Ectodermal cell (in vitro differentiated cells): ENCODE data around the gene INPPL1.

Experiments
- H3K27ac ChIP-seq: 2 replicates; pipeline ENCODE4 v1.7.0; 2013; ENCODE audit warnings: mild to moderate bottlenecking, low read depth, low read length; ENCODE audit not compliant: insufficient read depth, poor library complexity, severe bottlenecking
- H3K27me3 ChIP-seq: 2 replicates; pipeline ENCODE4 v1.7.0; 2013; ENCODE audit warnings: mild to moderate bottlenecking, low read length; ENCODE audit not compliant: insufficient read depth, control insufficient read depth, poor library complexity, severe bottlenecking
- H3K36me3 ChIP-seq: one replicate; pipeline ENCODE4 v1.7.0; 2013; ENCODE audit warnings: low read length; ENCODE audit not compliant: control insufficient read depth, insufficient read depth
- H3K4me1 ChIP-seq: one replicate; pipeline ENCODE4 v1.7.0; 2013; ENCODE audit warnings: low read length; ENCODE audit not compliant: control insufficient read depth, insufficient read depth
- H3K4me3 ChIP-seq: 2 replicates; pipeline ENCODE4 v1.7.0; 2013; ENCODE audit warnings: low read depth, low read length, control low read depth; ENCODE audit not compliant: insufficient read depth
- H3K9me3 ChIP-seq: 2 replicates; pipeline ENCODE4 v1.7.0; 2013; ENCODE audit warnings: mild to moderate bottlenecking, low read length, moderate library complexity; ENCODE audit not compliant: control insufficient read depth
- WGBS, 2 experiments: methylation state at CpG; one replicate each; pipeline ENCODE4 v1.1.7; 2013; ENCODE audit warnings: missing lambda C conversion rate in 2 of 2; 5-methylcytosine and 5-hydroxymethylcytosine counted together

Gene INPPL1

GRCh38 chr11:72244361-72245262 is 20.0 kb downstream of the INPPL1 start:
- Histone ChIP-seq H3K4me3 (peak overlapping the region; percentile 48), H3K4me1 (peaks cover 12% of the 10 kb centered on the region), H3K36me3 (no peaks in the 10 kb centered on the region), H3K27me3 (peaks cover 91% of the 10 kb centered on the region), H3K27ac (no peak overlapping the region), H3K9me3 (no peaks in the 10 kb centered on the region)
- 2% methylated on average over 46 of the region's 46 CpGs for WGBS, 2 experiments

GRCh38 chr11:72245263-72245816 is 20.8 kb downstream of the INPPL1 start:
- no peak overlapping the region for H3K4me3 ChIP-seq
- WGBS, 2 experiments, result 16 to 17% methylated on average over 19 of the region's 19 CpGs
- H3K4me1 ChIP-seq, result peaks cover 11% of the 10 kb centered on the region
- no peaks in the 10 kb centered on the region for H3K36me3 ChIP-seq
- H3K27ac ChIP-seq, result no peak overlapping the region
- no peaks in the 10 kb centered on the region for H3K9me3 ChIP-seq
- H3K27me3 ChIP-seq, result peaks cover 84% of the 10 kb centered on the region

GRCh38 chr11:72247584-72247983 is 23.0 kb downstream of the INPPL1 start:
- H3K4me3 ChIP-seq, result no peak overlapping the region
- H3K36me3 ChIP-seq, result no peaks in the 10 kb centered on the region
- H3K4me1 ChIP-seq, result peaks cover 11% of the 10 kb centered on the region
- H3K27ac ChIP-seq, result no peak overlapping the region
- no peaks in the 10 kb centered on the region for H3K9me3 ChIP-seq
- WGBS, 2 experiments, result 50 to 72% methylated on average over 2 of the region's 2 CpGs
- H3K27me3 ChIP-seq, result peaks cover 61% of the 10 kb centered on the region

- Histone ChIP-seq H3K36me3 (no peaks in the 10 kb centered on the region), H3K9me3 (peaks cover 2% of the 10 kb centered on the region), H3K27ac (no peak overlapping the region), H3K27me3 (peaks cover 37% of the 10 kb centered on the region), H3K4me3 (no peak overlapping the region), H3K4me1 (peaks cover 6% of the 10 kb centered on the region)
- 92 to 93% methylated on average over 5 of the region's 5 CpGs for WGBS, 2 experiments
Measured at GRCh38 chr11:72249961-72250360, 25.4 kb downstream of the INPPL1 start.

- 92 to 93% methylated on average over 24 of the region's 24 CpGs for WGBS, 2 experiments
- H3K4me1 ChIP-seq, result no peaks in the 10 kb centered on the region
- no peaks in the 10 kb centered on the region for H3K36me3 ChIP-seq
- H3K27me3 ChIP-seq, result peaks cover 28% of the 10 kb centered on the region
- no peak overlapping the region for H3K27ac ChIP-seq
- H3K9me3 ChIP-seq, result peaks cover 2% of the 10 kb centered on the region
- no peak overlapping the region for H3K4me3 ChIP-seq
Measured at GRCh38 chr11:72250661-72251464, 26.3 kb downstream of the INPPL1 start.

- 87 to 90% methylated on average over 5 of the region's 5 CpGs for WGBS, 2 experiments
- no peaks in the 10 kb centered on the region for H3K4me1 ChIP-seq
- peaks cover 21% of the 10 kb centered on the region for H3K27me3 ChIP-seq
- H3K27ac ChIP-seq, result no peak overlapping the region
- H3K9me3 ChIP-seq, result peaks cover 2% of the 10 kb centered on the region
- H3K4me3 ChIP-seq, result no peak overlapping the region
- no peaks in the 10 kb centered on the region for H3K36me3 ChIP-seq
Measured at GRCh38 chr11:72251614-72252013, 27.0 kb downstream of the INPPL1 start.

GRCh38 chr11:72253392-72253791 is 28.8 kb downstream of the INPPL1 start:
- H3K4me1 ChIP-seq, result no peaks in the 10 kb centered on the region
- H3K27ac ChIP-seq, result no peak overlapping the region
- no peaks in the 10 kb centered on the region for H3K36me3 ChIP-seq
- H3K27me3 ChIP-seq, result peaks cover 6% of the 10 kb centered on the region
- WGBS, 2 experiments, result 86 to 98% methylated on average over 3 of the region's 3 CpGs
- no peak overlapping the region for H3K4me3 ChIP-seq
- H3K9me3 ChIP-seq, result peaks cover 2% of the 10 kb centered on the region

- Histone ChIP-seq H3K27me3 (no peaks in the 10 kb centered on the region), H3K27ac (no peak overlapping the region), H3K9me3 (peaks cover 2% of the 10 kb centered on the region), H3K36me3 (no peaks in the 10 kb centered on the region), H3K4me1 (no peaks in the 10 kb centered on the region), H3K4me3 (no peak overlapping the region)
- 88 to 90% methylated on average over 5 of the region's 5 CpGs for WGBS, 2 experiments
Measured at GRCh38 chr11:72254299-72254993, 29.9 kb downstream of the INPPL1 start.

GRCh38 chr11:72257570-72257969 is 33.0 kb downstream of the INPPL1 start:
- no peak overlapping the region for H3K4me3 ChIP-seq
- H3K9me3 ChIP-seq, result peaks cover 2% of the 10 kb centered on the region
- 94 to 97% methylated on average over 2 of the region's 2 CpGs for WGBS, 2 experiments
- H3K27me3 ChIP-seq, result no peaks in the 10 kb centered on the region
- no peaks in the 10 kb centered on the region for H3K4me1 ChIP-seq
- H3K36me3 ChIP-seq, result no peaks in the 10 kb centered on the region
- H3K27ac ChIP-seq, result no peak overlapping the region
